Epithelial cell of prostate (primary cell): Measurements from ENCODE around the gene ZNF202.

Experiments
- DNase-seq: peaks from one replicate; pipeline ENCODE4 v3.0.0-alpha.2; 2011; ENCODE audit warnings: low read depth, low spot score
- H3K27ac ChIP-seq: fragments of 450-650 bp; 2 replicates; pipeline ENCODE4 v1.5.1; 2017; ENCODE audit warnings: mild to moderate bottlenecking

ZNF202 gene

DNA sequence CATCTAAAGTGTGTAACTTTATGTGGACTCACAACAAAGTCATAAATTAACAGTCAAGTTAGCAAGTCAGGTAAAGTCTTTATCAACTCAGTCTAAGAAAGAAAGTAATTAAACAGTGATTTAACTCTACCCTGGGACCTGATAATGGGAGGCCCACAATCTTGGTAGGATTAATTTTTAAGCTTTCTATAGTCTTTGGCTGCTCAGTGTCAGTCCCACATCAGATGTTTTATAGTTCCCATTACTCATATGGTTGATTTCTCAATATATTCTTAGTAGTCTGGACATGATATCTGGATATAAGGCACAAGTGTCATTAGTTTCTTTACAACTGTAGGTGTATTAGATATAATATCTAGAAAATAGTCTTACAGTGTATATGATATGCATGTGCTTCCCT is 48.5 kb downstream of the ZNF202 start:
- no peak overlapping the region for H3K27ac ChIP-seq
- no peak for DNase-seq

DNA sequence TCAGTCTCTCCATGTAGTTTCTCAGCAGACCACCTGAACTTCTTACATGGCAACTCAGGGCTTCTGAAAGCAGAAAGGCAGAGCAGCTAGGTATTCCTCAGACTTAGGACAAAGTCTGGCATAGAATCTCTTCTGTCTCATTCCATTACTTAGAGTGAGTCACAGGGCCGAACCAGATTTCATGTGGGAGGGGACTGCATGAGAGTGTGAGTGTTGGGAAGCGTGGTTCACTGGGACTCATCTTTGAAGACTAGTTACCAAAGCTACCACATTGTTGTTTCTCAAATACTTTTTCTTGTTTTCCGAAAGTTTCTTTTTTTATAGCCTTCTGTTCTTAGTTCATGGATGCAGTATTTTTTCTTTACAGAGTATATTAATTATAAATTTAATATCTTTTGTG is 51.0 kb downstream of the ZNF202 start:
- H3K27ac ChIP-seq = no peak overlapping the region
- DNase-seq = peak; percentile 40

DNA sequence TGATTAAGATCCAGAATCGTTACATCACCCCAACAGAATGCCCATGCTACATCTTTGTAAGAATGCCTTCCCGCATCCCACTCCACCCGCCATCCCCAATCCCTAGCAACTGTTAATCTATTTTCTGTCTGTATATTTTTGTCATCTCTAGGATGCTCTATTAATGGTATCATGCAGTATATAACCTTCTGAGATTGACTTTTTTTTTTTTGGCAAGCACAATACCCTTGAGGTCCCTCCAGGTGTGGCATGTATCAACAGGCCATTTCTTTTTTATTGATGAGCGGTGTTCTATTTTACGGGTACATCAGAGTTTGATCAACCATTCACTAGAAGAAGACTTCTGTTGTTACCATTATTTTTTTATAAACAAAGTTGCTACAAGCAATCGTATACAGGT is 56.9 kb downstream of the ZNF202 start:
- DNase-seq = no peak
- H3K27ac ChIP-seq = no peak overlapping the region

DNA sequence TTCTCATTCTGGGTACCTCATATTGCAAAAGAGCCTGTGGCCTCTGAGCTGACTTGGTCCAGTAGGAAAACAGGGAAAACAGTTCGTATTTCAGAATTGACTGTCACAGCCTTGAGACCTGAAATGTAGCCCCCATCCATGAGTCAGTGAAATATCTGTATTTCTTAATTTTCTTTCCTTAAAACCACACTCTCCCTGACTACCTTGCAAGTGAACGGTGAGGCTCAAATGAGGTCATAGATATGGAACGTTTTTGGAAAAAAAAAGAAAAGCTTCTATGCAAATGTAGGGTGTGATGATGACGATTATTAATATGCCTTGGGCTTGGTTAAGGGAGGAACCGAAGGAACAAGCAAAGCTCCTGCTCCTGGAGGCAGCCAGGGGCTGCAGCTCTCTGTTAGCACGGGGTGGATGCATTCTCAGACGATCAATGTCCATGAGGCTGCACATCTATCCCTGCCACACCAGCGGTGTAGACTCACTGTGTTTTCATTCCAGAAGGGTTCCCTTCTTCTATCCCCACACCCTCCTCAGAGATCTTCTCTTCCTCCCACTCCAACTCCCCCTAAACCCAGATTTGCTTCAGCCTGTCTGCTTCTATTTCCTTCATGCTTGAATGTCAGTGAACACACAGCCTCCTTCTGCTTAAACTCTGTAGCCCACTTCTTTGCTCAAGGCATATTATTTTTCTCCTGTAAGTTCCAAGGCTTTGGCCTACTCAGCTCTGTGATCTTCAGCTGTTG is 57.9 kb downstream of the ZNF202 start:
- no peak overlapping the region for H3K27ac ChIP-seq
- no peak for DNase-seq

DNA sequence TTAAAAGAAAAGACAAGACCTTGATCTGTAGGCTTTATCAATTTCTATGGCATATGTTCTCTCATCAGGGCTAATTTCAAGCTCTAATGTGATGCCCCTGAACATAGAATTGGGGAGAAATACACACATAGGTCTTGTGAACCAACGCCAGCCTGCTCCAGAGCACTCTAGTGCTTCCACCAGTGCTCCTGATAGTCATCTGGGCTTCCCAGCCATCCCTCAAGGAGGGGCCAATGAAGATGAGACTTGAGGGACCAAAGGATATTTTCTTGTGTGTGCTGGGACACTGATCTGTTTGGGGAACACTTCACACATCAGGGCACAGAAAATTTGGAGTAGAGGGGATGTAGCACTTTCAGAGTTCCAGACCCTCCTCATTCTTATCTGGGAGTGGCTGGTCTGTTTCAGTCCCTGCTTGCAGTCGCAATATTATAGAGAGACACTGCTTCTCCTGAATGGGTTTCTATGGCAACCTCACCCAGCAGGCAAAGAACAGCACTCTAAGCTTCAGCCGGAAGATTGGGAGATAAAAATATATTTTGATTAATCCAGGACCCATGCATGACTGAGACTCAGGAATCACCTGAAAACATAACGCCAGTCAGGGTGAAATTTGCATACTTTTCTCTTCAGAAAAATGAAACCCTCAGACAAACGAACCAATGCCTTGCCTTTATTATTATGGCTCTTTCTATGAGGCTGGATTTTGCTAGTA is 58.6 kb downstream of the ZNF202 start:
- DNase-seq = no peak
- H3K27ac ChIP-seq = no peak overlapping the region

DNA sequence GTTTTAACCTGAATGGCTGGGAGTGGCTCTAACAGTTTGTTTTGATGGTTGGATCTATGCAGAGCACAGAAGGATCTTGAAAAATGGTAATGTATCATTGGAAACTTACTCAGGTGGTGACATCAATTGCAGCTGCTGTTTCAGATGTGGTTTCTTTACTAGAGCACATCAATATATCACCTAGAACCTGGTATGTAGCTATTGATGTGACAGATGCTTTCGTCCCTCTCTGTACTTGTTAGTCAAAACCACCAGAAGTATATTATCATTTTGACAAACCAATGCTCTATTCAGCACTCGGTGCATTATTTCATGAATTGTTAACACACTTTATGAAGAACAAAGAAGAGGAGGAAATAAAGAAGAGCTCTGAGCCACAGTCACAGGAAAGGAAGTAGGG is 60.4 kb downstream of the ZNF202 start:
- no peak for DNase-seq
- H3K27ac ChIP-seq = no peak overlapping the region

DNA sequence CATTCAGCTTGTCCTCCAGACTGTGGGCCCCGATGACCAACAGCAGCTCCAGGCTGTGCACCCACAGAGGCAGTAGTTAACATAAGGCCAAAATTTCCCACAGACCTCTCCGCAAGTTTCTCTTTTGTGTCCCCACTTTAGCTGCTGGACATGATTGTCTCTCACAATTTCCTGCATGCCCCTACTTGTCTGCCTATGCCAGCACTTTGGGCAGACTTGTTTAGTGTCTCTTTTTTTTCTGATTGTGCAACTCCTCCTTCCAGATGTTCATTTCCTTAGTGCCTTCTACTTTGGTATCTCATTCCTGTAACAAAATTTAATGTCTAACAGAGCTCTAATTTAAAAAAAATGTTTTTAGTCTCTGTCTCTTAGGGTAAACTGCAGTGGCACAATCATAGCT is 63.2 kb downstream of the ZNF202 start:
- peak overlapping the region; percentile 41 for H3K27ac ChIP-seq
- DNase-seq = peak; percentile 26

DNA sequence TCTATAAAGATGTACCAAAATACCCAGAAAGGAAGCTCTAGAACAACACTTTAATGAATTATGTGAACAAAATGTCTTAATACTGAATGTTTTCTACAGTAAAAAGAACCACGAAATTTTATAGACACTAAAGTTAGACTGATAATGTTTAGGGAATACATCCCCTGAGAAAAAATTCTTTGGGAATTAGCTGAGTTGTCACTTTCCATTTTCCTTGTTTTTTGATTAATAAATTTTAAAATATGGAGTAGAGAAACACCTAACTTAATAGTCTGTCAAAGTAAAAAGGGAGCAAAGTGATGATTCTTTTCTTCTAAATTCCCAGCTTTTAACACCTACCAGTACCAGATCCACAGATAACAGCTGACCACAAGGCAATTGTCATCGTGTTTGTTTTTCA is 64.0 kb downstream of the ZNF202 start:
- no peak overlapping the region for H3K27ac ChIP-seq
- no peak for DNase-seq

DNA sequence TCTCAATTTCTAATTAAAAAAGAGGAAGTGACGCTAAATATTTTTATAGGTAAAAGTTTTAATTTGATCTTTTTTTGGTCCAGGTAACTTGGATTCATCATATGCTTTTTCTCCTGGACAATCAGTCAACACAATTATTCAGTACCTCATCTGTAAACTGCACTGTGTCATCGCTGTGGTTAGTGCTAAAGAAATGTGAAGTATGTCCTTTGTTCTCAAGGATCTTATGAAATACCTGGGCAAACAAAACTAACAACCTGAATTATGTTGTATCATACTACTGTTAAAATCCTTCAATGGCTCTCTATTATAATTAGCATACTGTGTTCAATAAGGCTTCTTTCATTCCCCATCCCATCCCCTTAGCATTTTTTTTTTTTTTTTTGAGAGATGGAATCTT is 67.2 kb downstream of the ZNF202 start:
- H3K27ac ChIP-seq = peak overlapping the region; percentile 44
- peak; percentile 27 for DNase-seq
